WTC11 (cell line): ENCODE results near the gene IGLL5. TPM values are rescaled to one million over a fixed set of nuclear protein-coding genes. Genes with fewer than 3 reads are reported as not detected.

Experiments used
- ATAC-seq: fragments of 200-7000 bp; cut with Tn5 transposase; 2 replicates; pipeline ENCODE4 v1.10.0; 2021; ENCODE audit warnings: mild to moderate bottlenecking, moderate library complexity
- CTCF ChIA-PET: fragments of 300-600 bp; sonication (Branson Sonifier 250); formaldehyde crosslinking; loops from one replicate; lab custom pipeline; 2021; ENCODE audit warnings: antibody characterized with exemption; lab: Charles Lee
- POLR2A ChIA-PET: fragments of 350-600 bp; sonication (Branson Sonifier 250); formaldehyde crosslinking; loops from one replicate; lab custom pipeline; 2021; ENCODE audit warnings: antibody characterized with exemption; lab: Charles Lee
- DNase-seq: peaks from one replicate; pipeline ENCODE4 v3.0.0; 2021; ENCODE audit warnings: low spot score
- H3K27ac Mint-ChIP-seq: 2 replicates; pipeline ENCODE4 v1.8.0; 2021; ENCODE audit warnings: mixed read lengths
- H3K27me3 Mint-ChIP-seq: 2 replicates; pipeline ENCODE4 v1.8.0; 2021; ENCODE audit warnings: low read depth, mild to moderate bottlenecking, moderate library complexity, mixed read lengths
- H3K36me3 Mint-ChIP-seq: 2 replicates; pipeline ENCODE4 v1.8.0; 2021; ENCODE audit warnings: mixed read lengths
- H3K4me1 Mint-ChIP-seq: 2 replicates; pipeline ENCODE4 v1.8.0; 2022; ENCODE audit warnings: mixed read lengths
- H3K4me3 Mint-ChIP-seq: 2 replicates; pipeline ENCODE4 v1.8.0; 2021; ENCODE audit warnings: mild to moderate bottlenecking, moderate library complexity, mixed read lengths
- H3K9me3 Mint-ChIP-seq: 2 replicates; pipeline ENCODE4 v1.8.0; 2021; ENCODE audit warnings: mixed read lengths
- ELF4 ChIP-seq: sonication (generic); formaldehyde crosslinking; IDR thresholded peaks from 2 replicates; pipeline ENCODE4 v1.8.1; 2022; ENCODE audit warnings: low read depth, mild to moderate bottlenecking, moderate library complexity, missing genetic modification reagents
- FOXK1 ChIP-seq: sonication (generic); formaldehyde crosslinking; IDR thresholded peaks from 2 replicates; pipeline ENCODE4 v1.8.0; 2022; ENCODE audit warnings: mild to moderate bottlenecking, moderate library complexity, missing genetic modification reagents
- GRHL2 ChIP-seq: fragments of 250-450 bp; sonication (Bioruptor Pico); IDR thresholded peaks from 2 replicates; pipeline ENCODE4 v1.8.0; 2022; ENCODE audit warnings: mild to moderate bottlenecking, moderate library complexity; ENCODE audit not compliant: insufficient replicate concordance, severe bottlenecking
- JAZF1 ChIP-seq: fragments of 250-450 bp; sonication (Bioruptor Pico); IDR thresholded peaks from 2 replicates; pipeline ENCODE4 v1.9.0; 2021; ENCODE audit warnings: moderate library complexity, mild to moderate bottlenecking, inconsistent platforms
- JUN ChIP-seq: sonication (generic); formaldehyde crosslinking; IDR thresholded peaks from 2 replicates; pipeline ENCODE4 v1.8.0; 2023; ENCODE audit warnings: mild to moderate bottlenecking, missing genetic modification reagents
- NFATC4 ChIP-seq: fragments of 250-450 bp; sonication (Bioruptor Pico); IDR thresholded peaks from 2 replicates; pipeline ENCODE4 v1.9.0; 2021; ENCODE audit warnings: mild to moderate bottlenecking
- NFE2L1 ChIP-seq: sonication (generic); formaldehyde crosslinking; IDR thresholded peaks from 2 replicates; pipeline ENCODE4 v1.8.1; 2023; ENCODE audit warnings: missing genetic modification reagents
- NFYB ChIP-seq: sonication (generic); formaldehyde crosslinking; conservative IDR thresholded peaks from 2 replicates; pipeline ENCODE4 v1.8.0; 2022; ENCODE audit warnings: low read depth, missing genetic modification reagents
- NR1H2 ChIP-seq: sonication (generic); formaldehyde crosslinking; IDR thresholded peaks from 2 replicates; pipeline ENCODE4 v1.9.0; 2021; ENCODE audit warnings: mild to moderate bottlenecking, moderate library complexity, missing genetic modification reagents
- NR2C2 ChIP-seq: sonication (generic); formaldehyde crosslinking; IDR thresholded peaks from 2 replicates; pipeline ENCODE4 v1.8.0; 2022; ENCODE audit warnings: mild to moderate bottlenecking, missing genetic modification reagents
- RELA ChIP-seq: sonication (generic); formaldehyde crosslinking; IDR thresholded peaks from 2 replicates; pipeline ENCODE4 v1.8.1; 2022; ENCODE audit warnings: missing genetic modification reagents, mild to moderate bottlenecking, borderline replicate concordance
- TCF7 ChIP-seq: sonication (generic); formaldehyde crosslinking; IDR thresholded peaks from 2 replicates; pipeline ENCODE4 v1.8.0; 2022; ENCODE audit warnings: mild to moderate bottlenecking, low read depth, missing genetic modification reagents, moderate library complexity
- TEAD4 ChIP-seq: sonication (generic); formaldehyde crosslinking; IDR thresholded peaks from 2 replicates; pipeline ENCODE4 v1.8.0; 2022; ENCODE audit warnings: mild to moderate bottlenecking, missing genetic modification reagents
- ZNF138 ChIP-seq: sonication (generic); formaldehyde crosslinking; conservative IDR thresholded peaks from 2 replicates; pipeline ENCODE4 v1.8.1; 2022; ENCODE audit warnings: mild to moderate bottlenecking, moderate library complexity, missing genetic modification reagents
- ZNF232 ChIP-seq: sonication (generic); formaldehyde crosslinking; IDR thresholded peaks from 2 replicates; pipeline ENCODE4 v1.8.0; 2022; ENCODE audit warnings: mild to moderate bottlenecking, missing genetic modification reagents
- ZNF317 ChIP-seq: sonication (generic); formaldehyde crosslinking; IDR thresholded peaks from 2 replicates; pipeline ENCODE4 v1.8.1; 2023; ENCODE audit warnings: low read depth, mild to moderate bottlenecking, moderate library complexity, missing genetic modification reagents, borderline replicate concordance
- ZNF671 ChIP-seq: fragments of 250-450 bp; sonication (Bioruptor Pico); IDR thresholded peaks from 2 replicates; pipeline ENCODE4 v1.8.0; 2021; ENCODE audit warnings: mild to moderate bottlenecking
- total RNA-seq: library from RNA; stranded (reverse); gene quantifications from 3 replicates; pipeline ENCODE4 v1.2.3, GENCODE V29; 2021
- TF ChIP-seq, protein P1 (sequence below): sonication (generic); formaldehyde crosslinking; conservative IDR thresholded peaks from 2 replicates; pipeline ENCODE4 v1.8.1; 2022; ENCODE audit warnings: mild to moderate bottlenecking, missing genetic modification reagents
- TF ChIP-seq, protein P2 (sequence below): sonication (generic); formaldehyde crosslinking; IDR thresholded peaks from 2 replicates; pipeline ENCODE4 v1.8.1; 2022; ENCODE audit warnings: mild to moderate bottlenecking, missing genetic modification reagents, moderate library complexity, borderline replicate concordance
- TF ChIP-seq, protein P3 (sequence below): sonication (generic); formaldehyde crosslinking; IDR thresholded peaks from 2 replicates; pipeline ENCODE4 v1.8.0; 2023; ENCODE audit warnings: mild to moderate bottlenecking, missing genetic modification reagents
- TF ChIP-seq, protein P4 (sequence below): fragments of 250-450 bp; sonication (Bioruptor Pico); IDR thresholded peaks from 2 replicates; pipeline ENCODE4 v1.9.0; 2021; ENCODE audit warnings: moderate library complexity, mild to moderate bottlenecking, inconsistent platforms, borderline replicate concordance
- TF ChIP-seq, protein P5 (sequence below): sonication (generic); formaldehyde crosslinking; IDR thresholded peaks from 2 replicates; pipeline ENCODE4 v1.8.1; 2022; ENCODE audit warnings: missing genetic modification reagents, borderline replicate concordance
- TF ChIP-seq, protein P6 (sequence below): sonication (generic); formaldehyde crosslinking; IDR thresholded peaks from 2 replicates; pipeline ENCODE4 v1.8.1; 2023; ENCODE audit warnings: mild to moderate bottlenecking, moderate library complexity, missing genetic modification reagents

The IGLL5 gene
- total RNA-seq, 1 experiment from 2014 or later: not detected

DNA sequence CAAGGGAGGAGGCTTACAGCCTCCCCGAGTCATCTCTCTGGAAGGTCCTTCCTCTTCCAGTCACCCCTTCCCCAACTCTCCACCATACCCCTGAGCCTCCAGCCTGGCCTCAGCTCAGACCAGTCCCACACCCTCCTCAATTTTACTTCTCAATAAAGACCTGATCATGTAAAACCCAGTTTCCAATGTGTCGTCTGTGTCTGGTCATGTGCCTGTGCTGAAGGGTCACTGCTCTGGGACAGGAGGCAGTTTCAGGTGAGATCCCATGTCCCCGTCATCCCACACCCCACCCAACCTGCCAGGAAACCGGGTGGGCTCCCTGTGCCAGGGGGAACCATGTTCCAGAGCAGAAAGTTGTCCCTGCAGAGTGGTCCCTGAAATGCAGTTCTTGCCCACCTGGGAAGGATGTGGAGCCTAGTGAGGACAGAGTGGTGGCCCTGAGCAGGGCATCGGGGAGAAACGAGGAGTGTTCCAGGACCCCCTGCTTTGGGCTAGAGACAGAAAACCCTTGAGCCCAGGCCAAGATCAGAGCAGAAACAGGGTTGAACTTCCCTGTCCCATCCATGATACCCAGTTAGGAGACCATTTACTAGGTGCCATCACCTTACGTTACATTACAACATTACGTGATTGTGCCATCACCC is 19.4 kb downstream of the IGLL5 start:
- H3K36me3 Mint-ChIP-seq: no peaks in the 10 kb centered on the region
- peaks cover 81% of the 10 kb centered on the region for H3K27me3 Mint-ChIP-seq
- ChIA-PET CTCF (no interaction called here), POLR2A (no interaction called here)
- DNase-seq (no peak), ATAC-seq (no peak)
- H3K27ac Mint-ChIP-seq: no peak overlapping the region
- H3K9me3 Mint-ChIP-seq: peaks cover 6% of the 10 kb centered on the region; the same call in 1 of the 2 replicates
- H3K4me1 Mint-ChIP-seq: no peaks in the 10 kb centered on the region
- TF ChIP-seq ZNF317 (CRISPR knock-in tag) (no peak), ZNF138 (no peak), ZNF671 (no peak), NFATC4 (CRISPR knock-in tag) (no peak), NFE2L1 (CRISPR knock-in tag) (no peak), NFYB (no peak), JAZF1 (no peak), ELF4 (no peak), NR1H2 (CRISPR knock-in tag) (no peak)
- TF ChIP-seq, protein P1, sequence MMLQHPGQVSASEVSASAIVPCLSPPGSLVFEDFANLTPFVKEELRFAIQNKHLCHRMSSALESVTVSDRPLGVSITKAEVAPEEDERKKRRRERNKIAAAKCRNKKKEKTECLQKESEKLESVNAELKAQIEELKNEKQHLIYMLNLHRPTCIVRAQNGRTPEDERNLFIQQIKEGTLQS (CRISPR knock-in tag): no peak
- TF ChIP-seq, protein P2, sequence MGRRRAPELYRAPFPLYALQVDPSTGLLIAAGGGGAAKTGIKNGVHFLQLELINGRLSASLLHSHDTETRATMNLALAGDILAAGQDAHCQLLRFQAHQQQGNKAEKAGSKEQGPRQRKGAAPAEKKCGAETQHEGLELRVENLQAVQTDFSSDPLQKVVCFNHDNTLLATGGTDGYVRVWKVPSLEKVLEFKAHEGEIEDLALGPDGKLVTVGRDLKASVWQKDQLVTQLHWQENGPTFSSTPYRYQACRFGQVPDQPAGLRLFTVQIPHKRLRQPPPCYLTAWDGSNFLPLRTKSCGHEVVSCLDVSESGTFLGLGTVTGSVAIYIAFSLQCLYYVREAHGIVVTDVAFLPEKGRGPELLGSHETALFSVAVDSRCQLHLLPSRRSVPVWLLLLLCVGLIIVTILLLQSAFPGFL (CRISPR knock-in tag): no peak
- no peak overlapping the region for H3K4me3 Mint-ChIP-seq

DNA sequence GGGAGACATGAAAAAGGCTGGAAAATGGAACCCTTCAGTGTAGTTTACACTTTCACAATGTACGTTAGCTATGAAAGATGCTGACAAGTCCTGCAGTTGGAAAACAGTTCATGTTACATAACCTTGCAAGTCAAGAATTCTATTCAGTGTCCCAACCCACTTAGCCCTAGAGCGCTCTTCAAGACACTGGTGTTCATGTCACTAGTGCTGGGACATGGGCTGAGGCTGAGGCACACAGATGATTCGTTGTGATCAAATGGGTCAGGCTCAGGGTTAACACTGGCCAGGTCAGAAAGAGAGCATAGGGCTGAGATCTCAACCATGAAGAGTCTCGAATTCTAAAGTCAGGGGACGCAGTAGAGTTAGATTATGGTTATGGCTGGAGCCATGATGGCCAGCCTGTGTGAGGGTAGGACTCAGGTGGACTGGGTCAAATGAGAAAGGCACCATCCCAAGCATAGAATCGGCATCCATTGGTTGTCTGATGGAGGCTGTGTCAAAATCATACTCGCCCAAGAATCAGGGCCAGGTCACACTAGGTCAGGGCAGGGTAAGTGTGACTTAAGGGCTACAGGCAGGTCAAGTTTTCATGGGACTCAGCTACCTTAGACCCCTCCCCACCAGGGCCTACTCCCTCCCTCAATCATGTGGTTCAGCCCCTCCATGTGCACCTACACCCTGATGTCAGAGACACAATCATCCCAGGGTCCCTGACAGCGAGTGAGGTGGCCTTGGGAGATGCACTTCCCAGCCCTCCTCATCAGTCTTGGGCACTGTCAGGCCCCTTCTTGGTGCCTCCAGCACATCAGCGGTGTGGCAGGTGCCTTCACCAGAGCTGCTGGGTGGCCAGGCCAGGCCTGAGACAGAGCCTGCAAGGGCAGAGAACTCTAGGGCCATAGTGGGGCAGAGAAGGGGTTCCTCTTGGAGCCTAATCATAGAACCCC is 20.2 kb downstream of the IGLL5 start:
- POLR2A ChIA-PET: no interaction called here
- no peaks in the 10 kb centered on the region for H3K36me3 Mint-ChIP-seq
- no peak for TF ChIP-seq RELA (CRISPR knock-in tag)
- no peak for TF ChIP-seq NR2C2 (CRISPR knock-in tag)
- no peak for TF ChIP-seq GRHL2 (CRISPR knock-in tag)
- TF ChIP-seq, protein P3, sequence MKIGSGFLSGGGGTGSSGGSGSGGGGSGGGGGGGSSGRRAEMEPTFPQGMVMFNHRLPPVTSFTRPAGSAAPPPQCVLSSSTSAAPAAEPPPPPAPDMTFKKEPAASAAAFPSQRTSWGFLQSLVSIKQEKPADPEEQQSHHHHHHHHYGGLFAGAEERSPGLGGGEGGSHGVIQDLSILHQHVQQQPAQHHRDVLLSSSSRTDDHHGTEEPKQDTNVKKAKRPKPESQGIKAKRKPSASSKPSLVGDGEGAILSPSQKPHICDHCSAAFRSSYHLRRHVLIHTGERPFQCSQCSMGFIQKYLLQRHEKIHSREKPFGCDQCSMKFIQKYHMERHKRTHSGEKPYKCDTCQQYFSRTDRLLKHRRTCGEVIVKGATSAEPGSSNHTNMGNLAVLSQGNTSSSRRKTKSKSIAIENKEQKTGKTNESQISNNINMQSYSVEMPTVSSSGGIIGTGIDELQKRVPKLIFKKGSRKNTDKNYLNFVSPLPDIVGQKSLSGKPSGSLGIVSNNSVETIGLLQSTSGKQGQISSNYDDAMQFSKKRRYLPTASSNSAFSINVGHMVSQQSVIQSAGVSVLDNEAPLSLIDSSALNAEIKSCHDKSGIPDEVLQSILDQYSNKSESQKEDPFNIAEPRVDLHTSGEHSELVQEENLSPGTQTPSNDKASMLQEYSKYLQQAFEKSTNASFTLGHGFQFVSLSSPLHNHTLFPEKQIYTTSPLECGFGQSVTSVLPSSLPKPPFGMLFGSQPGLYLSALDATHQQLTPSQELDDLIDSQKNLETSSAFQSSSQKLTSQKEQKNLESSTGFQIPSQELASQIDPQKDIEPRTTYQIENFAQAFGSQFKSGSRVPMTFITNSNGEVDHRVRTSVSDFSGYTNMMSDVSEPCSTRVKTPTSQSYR: no peak
- TF ChIP-seq ZNF671: no peak
- TF ChIP-seq, all 79 proteins: peak for 0
- CTCF ChIA-PET: no interaction called here
- no peak for ATAC-seq
- peaks cover 6% of the 10 kb centered on the region; the same call in 1 of the 2 replicates for H3K9me3 Mint-ChIP-seq
- H3K27ac Mint-ChIP-seq: no peak overlapping the region
- no peak overlapping the region for H3K4me3 Mint-ChIP-seq
- DNase-seq: no peak
- peaks cover 81% of the 10 kb centered on the region for H3K27me3 Mint-ChIP-seq
- no peaks in the 10 kb centered on the region for H3K4me1 Mint-ChIP-seq

DNA sequence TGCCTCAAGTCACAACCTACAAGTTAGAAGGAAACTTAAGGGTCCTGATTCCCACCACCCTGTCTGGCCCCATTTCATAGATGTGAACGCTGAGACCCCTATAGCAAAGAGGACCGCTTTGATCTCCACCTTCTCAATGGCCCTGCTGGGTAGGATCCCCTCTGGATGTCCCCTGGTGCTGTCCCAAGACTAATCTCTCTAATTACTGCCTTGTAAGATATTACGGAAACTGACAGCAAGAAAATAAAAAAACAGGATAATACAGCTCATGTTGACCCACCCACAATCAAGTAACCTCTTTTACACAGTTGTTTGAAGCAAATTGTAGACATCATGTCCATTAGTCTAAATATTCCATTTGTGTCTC is 20.9 kb downstream of the IGLL5 start:
- CTCF ChIA-PET: no interaction called here
- Mint-ChIP-seq H3K4me1 (no peaks in the 10 kb centered on the region), H3K27me3 (peaks cover 81% of the 10 kb centered on the region), H3K4me3 (no peak overlapping the region), H3K36me3 (no peaks in the 10 kb centered on the region), H3K27ac (no peak overlapping the region), H3K9me3 (peaks cover 6% of the 10 kb centered on the region; the same call in 1 of the 2 replicates)
- POLR2A ChIA-PET: no interaction called here
- DNase-seq (no peak), ATAC-seq (no peak)
- TF ChIP-seq FOXK1 (CRISPR knock-in tag) (no peak), TEAD4 (CRISPR knock-in tag) (no peak), ZNF232 (CRISPR knock-in tag) (no peak), TCF7 (CRISPR knock-in tag) (no peak), JUN (CRISPR knock-in tag) (no peak), JAZF1 (no peak)
- TF ChIP-seq, protein P1 (CRISPR knock-in tag): no peak
- TF ChIP-seq, protein P4, sequence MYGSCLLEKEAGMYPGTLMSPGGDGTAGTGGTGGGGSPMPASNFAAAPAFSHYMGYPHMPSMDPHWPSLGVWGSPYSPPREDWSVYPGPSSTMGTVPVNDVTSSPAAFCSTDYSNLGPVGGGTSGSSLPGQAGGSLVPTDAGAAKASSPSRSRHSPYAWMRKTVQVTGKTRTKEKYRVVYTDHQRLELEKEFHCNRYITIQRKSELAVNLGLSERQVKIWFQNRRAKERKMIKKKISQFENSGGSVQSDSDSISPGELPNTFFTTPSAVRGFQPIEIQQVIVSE: no peak
- TF ChIP-seq, protein P5, sequence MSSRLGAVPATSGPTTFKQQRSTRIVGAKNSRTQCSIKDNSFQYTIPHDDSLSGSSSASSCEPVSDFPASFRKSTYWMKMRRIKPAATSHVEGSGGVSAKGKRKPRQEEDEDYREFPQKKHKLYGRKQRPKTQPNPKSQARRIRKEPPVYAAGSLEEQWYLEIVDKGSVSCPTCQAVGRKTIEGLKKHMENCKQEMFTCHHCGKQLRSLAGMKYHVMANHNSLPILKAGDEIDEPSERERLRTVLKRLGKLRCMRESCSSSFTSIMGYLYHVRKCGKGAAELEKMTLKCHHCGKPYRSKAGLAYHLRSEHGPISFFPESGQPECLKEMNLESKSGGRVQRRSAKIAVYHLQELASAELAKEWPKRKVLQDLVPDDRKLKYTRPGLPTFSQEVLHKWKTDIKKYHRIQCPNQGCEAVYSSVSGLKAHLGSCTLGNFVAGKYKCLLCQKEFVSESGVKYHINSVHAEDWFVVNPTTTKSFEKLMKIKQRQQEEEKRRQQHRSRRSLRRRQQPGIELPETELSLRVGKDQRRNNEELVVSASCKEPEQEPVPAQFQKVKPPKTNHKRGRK (CRISPR knock-in tag): no peak
- TF ChIP-seq, protein P6, sequence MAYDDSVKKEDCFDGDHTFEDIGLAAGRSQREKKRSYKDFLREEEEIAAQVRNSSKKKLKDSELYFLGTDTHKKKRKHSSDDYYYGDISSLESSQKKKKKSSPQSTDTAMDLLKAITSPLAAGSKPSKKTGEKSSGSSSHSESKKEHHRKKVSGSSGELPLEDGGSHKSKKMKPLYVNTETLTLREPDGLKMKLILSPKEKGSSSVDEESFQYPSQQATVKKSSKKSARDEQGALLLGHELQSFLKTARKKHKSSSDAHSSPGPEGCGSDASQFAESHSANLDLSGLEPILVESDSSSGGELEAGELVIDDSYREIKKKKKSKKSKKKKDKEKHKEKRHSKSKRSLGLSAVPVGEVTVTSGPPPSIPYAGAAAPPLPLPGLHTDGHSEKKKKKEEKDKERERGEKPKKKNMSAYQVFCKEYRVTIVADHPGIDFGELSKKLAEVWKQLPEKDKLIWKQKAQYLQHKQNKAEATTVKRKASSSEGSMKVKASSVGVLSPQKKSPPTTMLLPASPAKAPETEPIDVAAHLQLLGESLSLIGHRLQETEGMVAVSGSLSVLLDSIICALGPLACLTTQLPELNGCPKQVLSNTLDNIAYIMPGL: no peak
